ENCODE data around the gene TUBA8.
"Not testable (repeated sequence)": the region's sequence is repeated elsewhere in the genome, so short reads cannot be mapped to it uniquely, and the experiment has no call there.

TUBA8 gene

GRCh38 chr22:18173441-18173840 is 62.8 kb downstream of the TUBA8 start:
- not testable (repeated sequence) for DNase-seq (ENCODE audit: low spot score)
